Mucosa of descending colon (tissue), 3 donors: Measurements from ENCODE around the gene SNTB2. TPM values are rescaled to one million over a fixed set of nuclear protein-coding genes. Genes with fewer than 3 reads are reported as not detected.
A peak's percentile ranks its signal among the peaks of the same experiment; 100 is the strongest.

Experiments
- ATAC-seq: fragments of 200-7000 bp; cut with Tn5 transposase; one replicate; pipeline ENCODE4 v1.9.1; 2020; ENCODE audit warnings: mild to moderate bottlenecking, moderate library complexity
- DNase-seq, 3 donors: peaks; one replicate each; pipeline ENCODE4 v3.0.0-alpha.2; 2020
- H3K36me3 ChIP-seq: fragments of 200-600 bp; one replicate; pipeline ENCODE4 v1.8.0; 2021; ENCODE audit warnings: low read depth, mild to moderate bottlenecking
- H3K4me1 ChIP-seq: fragments of 200-600 bp; one replicate; pipeline ENCODE4 v1.8.0; 2021; ENCODE audit warnings: low read depth, mild to moderate bottlenecking
- H3K4me3 ChIP-seq: fragments of 200-600 bp; one replicate; pipeline ENCODE4 v1.8.0; 2021; ENCODE audit warnings: mild to moderate bottlenecking
- H3K9me3 ChIP-seq: fragments of 200-600 bp; one replicate; pipeline ENCODE4 v1.8.0; 2021; ENCODE audit warnings: mild to moderate bottlenecking
- CTCF ChIP-seq: fragments of 200-600 bp; IDR thresholded peaks from one replicate; pipeline ENCODE4 v1.8.0; 2022; ENCODE audit warnings: antibody characterized with exemption, mild to moderate bottlenecking
- intact Hi-C, 2 donors: fragments of 100-400 bp; cut with DNase I in 1 of 2; cut with micrococcal nuclease in 1 of 2; formaldehyde crosslinking; loops; one replicate each; pipeline versions ENCODE4 v1.11.0 to v1.11.1; 2022; cut with DNase I, micrococcal nuclease
- total RNA-seq, 3 donors: library from RNA; stranded (reverse); fragmentation: NEBNext Ultra II Directional in 2 of 3; extraction: Animal tissue kit (Norgen Biotek cat#: 25700) in 2 of 3; gene quantifications; one replicate each; pipeline versions ENCODE4 v1.2.1 to v1.2.4, GENCODE V29; 2021 to 2023
- donor health status: DM: no; HTN: no; CAD: no; lungs with moderate emphysema.
- donor health status: DM: no; HTN: no; CAD: no.
- donor health status: DM: no; HTN: yes; CAD: no.

SNTB2 gene
- total RNA-seq, 3 donors from 2014 or later: 28.7 to 50.9 (median 34.0) TPM

DNA sequence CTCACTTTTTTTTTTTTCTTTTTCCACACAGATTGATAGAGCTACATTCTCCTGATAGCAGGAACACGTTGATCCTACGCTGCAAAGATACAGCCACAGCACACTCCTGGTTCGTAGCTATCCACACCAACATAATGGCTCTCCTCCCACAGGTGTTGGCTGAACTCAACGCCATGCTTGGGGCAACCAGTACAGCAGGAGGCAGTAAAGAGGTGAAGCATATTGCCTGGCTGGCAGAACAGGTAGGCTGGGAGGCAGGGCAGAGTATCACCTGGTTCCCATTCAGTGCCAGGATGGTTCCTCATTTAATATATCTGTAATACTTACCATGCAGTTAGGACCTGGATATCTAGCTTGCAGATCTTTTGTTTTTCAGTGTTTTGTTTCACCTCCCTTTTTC, 73.1 kb downstream of the SNTB2 start:
- intact Hi-C loops: no loop called here
- no peak for TF ChIP-seq CTCF
- no peaks in the 10 kb centered on the region for H3K4me1 ChIP-seq
- DNase-seq: no peak
- H3K9me3 ChIP-seq: no peaks in the 10 kb centered on the region
- no peak overlapping the region for H3K4me3 ChIP-seq
- H3K36me3 ChIP-seq: no peaks in the 10 kb centered on the region
- ATAC-seq: peak; percentile 63

GRCh38 chr16:69260506-69260905, 73.5 kb downstream of the SNTB2 start:
- Histone ChIP-seq H3K4me3 (no peak overlapping the region), H3K36me3 (no peaks in the 10 kb centered on the region), H3K9me3 (no peaks in the 10 kb centered on the region), H3K4me1 (no peaks in the 10 kb centered on the region)
- no peak for TF ChIP-seq CTCF
- intact Hi-C loops: no loop called here
- DNase-seq: peak in 1 of 3 donors; percentile 42
- peak; percentile 68 for ATAC-seq

DNA sequence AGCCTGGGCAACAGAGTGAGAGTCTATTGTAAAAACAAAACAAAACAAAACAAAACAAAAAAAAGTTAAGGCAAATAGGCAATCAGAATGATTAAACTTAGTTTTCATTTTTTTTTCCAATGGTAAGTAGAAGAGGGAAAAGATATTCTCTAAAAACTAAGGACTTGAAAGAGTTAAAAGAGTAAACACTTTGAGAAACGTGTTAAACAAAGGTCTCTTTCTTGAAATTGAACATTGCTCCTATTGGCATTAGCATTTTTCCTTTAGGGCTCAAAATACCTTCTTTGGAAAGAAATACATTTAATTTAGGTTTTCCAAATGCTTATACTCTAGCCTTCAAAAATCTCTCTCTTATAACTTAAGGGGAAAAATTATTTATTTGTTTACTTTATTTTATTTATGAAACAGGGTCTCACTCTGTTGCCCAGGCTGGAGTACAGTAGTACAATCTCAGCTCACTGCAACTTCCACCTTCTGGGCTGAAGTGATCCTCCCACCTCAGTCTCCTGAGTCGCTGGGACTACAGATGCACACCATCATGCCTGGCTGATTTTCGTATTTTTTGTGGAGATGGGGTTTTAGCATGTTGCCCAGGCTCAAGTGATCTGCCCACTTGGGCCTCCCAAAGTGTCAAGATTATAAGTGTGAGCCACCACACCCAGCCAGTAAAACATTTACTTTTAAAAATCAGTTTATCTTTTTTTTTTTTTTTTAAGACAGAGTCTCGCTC, 79.5 kb downstream of the SNTB2 start:
- intact Hi-C loops: no loop called here
- no peaks in the 10 kb centered on the region for H3K9me3 ChIP-seq
- no peak overlapping the region for H3K4me3 ChIP-seq
- DNase-seq: no peak
- H3K4me1 ChIP-seq: no peaks in the 10 kb centered on the region
- no peak for ATAC-seq
- TF ChIP-seq CTCF: no peak
- H3K36me3 ChIP-seq: no peaks in the 10 kb centered on the region

DNA sequence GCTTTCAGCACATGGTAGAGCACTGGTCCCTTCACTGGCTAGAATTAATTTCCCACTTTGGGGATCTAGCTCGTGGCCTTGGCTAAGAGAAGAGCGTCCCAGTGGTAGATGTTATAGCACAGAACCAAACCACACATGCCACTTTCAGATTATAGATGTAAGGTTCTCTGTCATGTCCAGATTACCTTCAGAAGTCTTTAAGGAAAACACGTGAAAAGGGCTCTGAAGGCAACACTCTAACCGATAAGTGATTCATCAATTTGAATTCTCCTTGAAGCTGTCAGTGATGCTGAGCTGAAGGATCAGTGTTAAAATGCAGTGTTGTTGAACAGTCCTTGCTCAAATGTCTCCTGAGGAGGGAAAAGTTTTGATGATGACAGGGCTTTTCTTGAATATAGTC, 80.7 kb downstream of the SNTB2 start:
- no peak for DNase-seq
- no peak overlapping the region for H3K4me3 ChIP-seq
- H3K4me1 ChIP-seq: no peaks in the 10 kb centered on the region
- H3K9me3 ChIP-seq: no peaks in the 10 kb centered on the region
- no peak for ATAC-seq
- no peak for TF ChIP-seq CTCF
- intact Hi-C loops: no loop called here
- H3K36me3 ChIP-seq: no peaks in the 10 kb centered on the region

GRCh38 chr16:69270395-69270794, 83.4 kb downstream of the SNTB2 start:
- no peaks in the 10 kb centered on the region for H3K4me1 ChIP-seq
- ATAC-seq: no peak
- no peaks in the 10 kb centered on the region for H3K9me3 ChIP-seq
- DNase-seq: no peak
- no peak overlapping the region for H3K4me3 ChIP-seq
- intact Hi-C loops: no loop called here
- no peak for TF ChIP-seq CTCF
- H3K36me3 ChIP-seq: no peaks in the 10 kb centered on the region

DNA sequence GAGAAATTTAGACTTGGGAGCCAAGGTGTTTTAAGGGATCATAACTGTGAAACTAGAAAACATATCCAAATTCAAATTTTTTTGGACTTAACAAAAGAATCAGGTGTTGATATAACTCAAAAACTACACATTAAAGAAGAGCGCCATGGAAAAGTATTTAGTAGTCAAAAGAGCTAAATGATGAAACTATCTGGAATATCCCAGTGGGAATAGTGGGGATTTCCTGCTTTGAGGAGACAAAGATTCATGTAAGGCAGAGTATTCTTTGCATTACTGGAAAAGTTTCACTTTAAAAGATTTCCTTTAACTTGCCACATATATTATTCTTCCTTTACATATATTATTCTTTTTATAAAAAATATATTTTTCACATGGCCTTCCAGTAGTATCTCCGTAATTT, 83.9 kb downstream of the SNTB2 start:
- no peak overlapping the region for H3K4me3 ChIP-seq
- intact Hi-C loops: no loop called here
- H3K36me3 ChIP-seq: no peaks in the 10 kb centered on the region
- TF ChIP-seq CTCF: no peak
- ATAC-seq (no peak), DNase-seq (no peak)
- no peaks in the 10 kb centered on the region for H3K9me3 ChIP-seq
- H3K4me1 ChIP-seq: no peaks in the 10 kb centered on the region
